AG10803 (cell line): ENCODE data around the gene IFNK.

ENCODE experiments used
- DNase-seq: peaks from one replicate; pipeline ENCODE4 v3.0.0; 2010; ENCODE audit warnings: low read depth
- H3K4me3 ChIP-seq: 2 replicates; pipeline ENCODE4 v1.5.1; 2011; ENCODE audit warnings: mild to moderate bottlenecking, low read length, control low read depth
- CTCF ChIP-seq: conservative IDR thresholded peaks from 2 replicates; pipeline ENCODE4 v1.5.1; 2011; ENCODE audit warnings: mild to moderate bottlenecking, low read length, control low read depth, inconsistent platforms

IFNK gene

GRCh38 chr9:27510780-27511179, 13.3 kb upstream of the IFNK start:
- no peak overlapping the region for H3K4me3 ChIP-seq
- no peak for TF ChIP-seq CTCF
- no peak for DNase-seq

- H3K4me3 ChIP-seq: no peak overlapping the region
- TF ChIP-seq CTCF: no peak
- no peak for DNase-seq
Measured at GRCh38 chr9:27511771-27512170, 12.3 kb upstream of the IFNK start.

- peak; percentile 5 for DNase-seq
- TF ChIP-seq CTCF: no peak
Measured at GRCh38 chr9:27514551-27514950, 9.5 kb upstream of the IFNK start.

GRCh38 chr9:27518006-27518405, 6.1 kb upstream of the IFNK start:
- TF ChIP-seq CTCF: no peak
- H3K4me3 ChIP-seq: no peak overlapping the region
- DNase-seq: no peak

More at GRCh38 chr9:27514551-27514950, 9.5 kb upstream of the IFNK start:
- no peak overlapping the region for H3K4me3 ChIP-seq

- DNase-seq: no peak
- TF ChIP-seq CTCF: no peak
- H3K4me3 ChIP-seq: no peak overlapping the region
Measured at GRCh38 chr9:27518809-27519208, 5.3 kb upstream of the IFNK start.

GRCh38 chr9:27519466-27520465, 4.3 kb upstream of the IFNK start:
- no peak for TF ChIP-seq CTCF
- DNase-seq: peak; percentile 26
- no peak overlapping the region for H3K4me3 ChIP-seq

GRCh38 chr9:27520986-27521385, 3.1 kb upstream of the IFNK start:
- H3K4me3 ChIP-seq: no peak overlapping the region
- TF ChIP-seq CTCF: no peak

More at GRCh38 chr9:27520986-27521385, 3.1 kb upstream of the IFNK start:
- DNase-seq: no peak
